ENCODE data around the gene DCLK3.

DCLK3 gene

GRCh38 chr3:36701249-36701572 lies 63.1 kb downstream of the DCLK3 start:
- no peak overlapping the region for H3K27ac Mint-ChIP-seq
- no peaks in the 10 kb centered on the region for H3K36me3 Mint-ChIP-seq

GRCh38 chr3:36700537-36701248 lies 63.7 kb downstream of the DCLK3 start:
- no peak overlapping the region for H3K27ac Mint-ChIP-seq
- no peaks in the 10 kb centered on the region for H3K36me3 Mint-ChIP-seq
- DNase-seq (ENCODE audit: low spot score in 2 of 2) = no peak
- no peak overlapping the region for H3K4me3 Mint-ChIP-seq
- no peaks in the 10 kb centered on the region for H3K4me1 Mint-ChIP-seq
- H3K9me3 Mint-ChIP-seq = no peaks in the 10 kb centered on the region
- ATAC-seq = peak; percentile 64

More at GRCh38 chr3:36701249-36701572, 63.1 kb downstream of the DCLK3 start:
- Mint-ChIP-seq H3K9me3 (no peaks in the 10 kb centered on the region), H3K4me1 (no peaks in the 10 kb centered on the region), H3K4me3 (no peak overlapping the region)
- DNase-seq (ENCODE audit: low spot score in 2 of 2) (no peak), ATAC-seq (no peak)

- Mint-ChIP-seq H3K9me3 (no peaks in the 10 kb centered on the region), H3K4me1 (no peaks in the 10 kb centered on the region), H3K4me3 (no peak overlapping the region), H3K27ac (no peak overlapping the region), H3K36me3 (no peaks in the 10 kb centered on the region)
- no peak for ATAC-seq
- DNase-seq (ENCODE audit: low spot score in 2 of 2) = no peak
These were observed 66.0 kb downstream of the DCLK3 start for GRCh38 chr3:36698314-36698713.

GRCh38 chr3:36697229-36698001 lies 66.9 kb downstream of the DCLK3 start:
- H3K4me3 Mint-ChIP-seq = no peak overlapping the region
- no peak for DNase-seq (ENCODE audit: low spot score in 2 of 2)
- H3K4me1 Mint-ChIP-seq = no peaks in the 10 kb centered on the region
- ATAC-seq = no peak
- H3K36me3 Mint-ChIP-seq = no peaks in the 10 kb centered on the region
- H3K27ac Mint-ChIP-seq = no peak overlapping the region
- no peaks in the 10 kb centered on the region for H3K9me3 Mint-ChIP-seq

GRCh38 chr3:36696799-36697198 lies 67.6 kb downstream of the DCLK3 start:
- no peak for DNase-seq (ENCODE audit: low spot score in 2 of 2)
- Mint-ChIP-seq H3K4me3 (no peak overlapping the region), H3K36me3 (no peaks in the 10 kb centered on the region), H3K27ac (no peak overlapping the region), H3K4me1 (no peaks in the 10 kb centered on the region), H3K9me3 (no peaks in the 10 kb centered on the region)
- ATAC-seq = no peak

- no peaks in the 10 kb centered on the region for H3K9me3 Mint-ChIP-seq
- no peak overlapping the region for H3K27ac Mint-ChIP-seq
- H3K36me3 Mint-ChIP-seq = no peaks in the 10 kb centered on the region
- H3K4me3 Mint-ChIP-seq = no peak overlapping the region
- no peaks in the 10 kb centered on the region for H3K4me1 Mint-ChIP-seq
- ATAC-seq = no peak
- DNase-seq (ENCODE audit: low spot score in 2 of 2) = no peak
These were observed 68.6 kb downstream of the DCLK3 start for GRCh38 chr3:36695769-36696137.

- H3K4me1 Mint-ChIP-seq = no peaks in the 10 kb centered on the region
- DNase-seq (ENCODE audit: low spot score in 2 of 2) = no peak
- no peak overlapping the region for H3K4me3 Mint-ChIP-seq
- no peak overlapping the region for H3K27ac Mint-ChIP-seq
- no peaks in the 10 kb centered on the region for H3K36me3 Mint-ChIP-seq
- no peaks in the 10 kb centered on the region for H3K9me3 Mint-ChIP-seq
- ATAC-seq = no peak
These were observed 69.1 kb downstream of the DCLK3 start for GRCh38 chr3:36695113-36695768.

GRCh38 chr3:36693670-36694069 lies 70.7 kb downstream of the DCLK3 start:
- peak; percentile 35 for ATAC-seq
- no peak for DNase-seq (ENCODE audit: low spot score in 2 of 2)
- no peaks in the 10 kb centered on the region for H3K9me3 Mint-ChIP-seq
- no peak overlapping the region for H3K27ac Mint-ChIP-seq
- H3K4me3 Mint-ChIP-seq = no peak overlapping the region
- no peaks in the 10 kb centered on the region for H3K4me1 Mint-ChIP-seq
- H3K36me3 Mint-ChIP-seq = no peaks in the 10 kb centered on the region

- ATAC-seq = no peak
- Mint-ChIP-seq H3K4me3 (no peak overlapping the region), H3K4me1 (no peaks in the 10 kb centered on the region), H3K36me3 (no peaks in the 10 kb centered on the region), H3K27ac (no peak overlapping the region), H3K9me3 (no peaks in the 10 kb centered on the region)
- DNase-seq (ENCODE audit: low spot score in 2 of 2) = no peak
These were observed 74.8 kb downstream of the DCLK3 start for GRCh38 chr3:36689560-36689959.

- no peaks in the 10 kb centered on the region for H3K9me3 Mint-ChIP-seq
- H3K4me3 Mint-ChIP-seq = no peak overlapping the region
- no peak overlapping the region for H3K27ac Mint-ChIP-seq
- ATAC-seq (no peak), DNase-seq (ENCODE audit: low spot score in 2 of 2) (no peak)
- H3K4me1 Mint-ChIP-seq = no peaks in the 10 kb centered on the region
- H3K36me3 Mint-ChIP-seq = no peaks in the 10 kb centered on the region
These were observed 75.5 kb downstream of the DCLK3 start for GRCh38 chr3:36688815-36689214.

- H3K4me3 Mint-ChIP-seq = no peak overlapping the region
- no peak overlapping the region for H3K27ac Mint-ChIP-seq
- H3K4me1 Mint-ChIP-seq = no peaks in the 10 kb centered on the region
- DNase-seq (ENCODE audit: low spot score in 2 of 2) = no peak
- ATAC-seq = no peak
- H3K9me3 Mint-ChIP-seq = no peaks in the 10 kb centered on the region
- no peaks in the 10 kb centered on the region for H3K36me3 Mint-ChIP-seq
These were observed 77.8 kb downstream of the DCLK3 start for GRCh38 chr3:36686516-36686915.

GRCh38 chr3:36681867-36682266 lies 82.5 kb downstream of the DCLK3 start:
- ATAC-seq (no peak), DNase-seq (ENCODE audit: low spot score in 2 of 2) (no peak)
- Mint-ChIP-seq H3K4me3 (no peak overlapping the region), H3K27ac (no peak overlapping the region), H3K4me1 (no peaks in the 10 kb centered on the region), H3K9me3 (peaks cover 11% of the 10 kb centered on the region), H3K36me3 (no peaks in the 10 kb centered on the region)

GRCh38 chr3:36680952-36681351 lies 83.4 kb downstream of the DCLK3 start:
- peaks cover 11% of the 10 kb centered on the region for H3K9me3 Mint-ChIP-seq
- H3K4me3 Mint-ChIP-seq = no peak overlapping the region
- no peak for DNase-seq (ENCODE audit: low spot score in 2 of 2)
- no peaks in the 10 kb centered on the region for H3K36me3 Mint-ChIP-seq
- no peak overlapping the region for H3K27ac Mint-ChIP-seq
- ATAC-seq = no peak
- no peaks in the 10 kb centered on the region for H3K4me1 Mint-ChIP-seq

GRCh38 chr3:36679384-36680200 lies 84.8 kb downstream of the DCLK3 start:
- peak; percentile 91 for ATAC-seq
- Mint-ChIP-seq H3K9me3 (peaks cover 14% of the 10 kb centered on the region), H3K27ac (peak overlapping the region; percentile 51), H3K4me3 (no peak overlapping the region), H3K36me3 (no peaks in the 10 kb centered on the region), H3K4me1 (no peaks in the 10 kb centered on the region)
- DNase-seq (ENCODE audit: low spot score in 2 of 2) = no peak

GRCh38 chr3:36678216-36679013 lies 85.9 kb downstream of the DCLK3 start:
- Mint-ChIP-seq H3K36me3 (no peaks in the 10 kb centered on the region), H3K27ac (no peak overlapping the region), H3K9me3 (peaks cover 14% of the 10 kb centered on the region), H3K4me3 (no peak overlapping the region), H3K4me1 (no peaks in the 10 kb centered on the region)
- ATAC-seq = no peak
- DNase-seq (ENCODE audit: low spot score in 2 of 2) = no peak

Measured in stimulated activated effector memory CD8-positive, alpha-beta T cell treated with anti-CD3 and anti-CD28 coated beads, Interleukin-12 subunit alpha, Interleukin-12 subunit beta, amount 100 ng/mL, for 72 hours (primary cell).